Right renal cortex interstitium (tissue), 3 donors: ENCODE measurements around the gene SLFNL1. TPM values are rescaled to one million over a fixed set of nuclear protein-coding genes. Genes with fewer than 3 reads are reported as not detected.

ENCODE experiments used
- DNase-seq, 3 donors: peaks; one replicate each; pipeline ENCODE4 v3.0.0-alpha.2; 2013; ENCODE audit warnings: low read depth in 3 of 3, low spot score in 2 of 3
- polyA plus RNA-seq, 3 donors: library from polyadenylated mRNA; unstranded; fragments of 120-200 nt; gene quantifications; one replicate each; pipeline ENCODE4 v1.2.1, GENCODE V29; 2013; ENCODE audit not compliant: insufficient read length in 3 of 3

Gene SLFNL1
- polyA plus RNA-seq, 3 donors, result 0.22 to 0.28 (median 0.25) TPM

DNA sequence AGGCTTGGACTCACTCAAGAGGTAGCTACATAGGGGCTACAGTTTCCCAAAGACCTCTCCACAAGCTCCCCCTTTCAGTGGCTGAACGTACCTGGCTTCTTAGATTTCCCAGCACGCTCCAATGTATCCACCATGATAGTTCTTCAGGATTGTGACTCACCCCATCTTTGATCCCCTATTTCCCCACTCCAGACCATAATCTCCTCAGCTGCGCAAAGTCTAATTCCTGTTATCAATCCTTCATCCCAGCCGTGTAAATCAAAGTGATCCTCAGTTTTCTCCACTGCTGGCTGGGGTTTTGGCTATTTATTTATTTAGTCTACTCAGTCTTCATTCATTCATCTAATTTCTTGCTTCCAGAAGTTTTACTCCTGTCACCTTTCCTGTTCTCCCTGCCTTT, 55.1 kb downstream of the SLFNL1 start:
- DNase-seq, result no peak

Other genes with a start within 250 kb of the SLFNL1 start
- gene KCNQ4, start 237.9 kb downstream of the SLFNL1 start, polyA plus RNA-seq, result 1 to 10 TPM; 1.2 to 1.7 (median 1.3) TPM
- 1 to 10 TPM; 3.0 to 3.7 (median 3.0) TPM for gene CITED4, start 159.4 kb downstream of the SLFNL1 start, polyA plus RNA-seq
- 10 to 100 TPM; 27.3 to 29.8 (median 28.8) TPM for gene CTPS1, start 42.0 kb downstream of the SLFNL1 start, polyA plus RNA-seq
- gene SCMH1, start 220.6 kb upstream of the SLFNL1 start, polyA plus RNA-seq, result 10 to 100 TPM; 35.6 to 37.8 (median 36.6) TPM